DMS153 (cell line): ENCODE measurements around the gene POLR2I.
"Not testable (repeated sequence)": the region's sequence is repeated elsewhere in the genome, so short reads cannot be mapped to it uniquely, and the experiment has no call there.

Experiments
- DNase-seq: peaks from one replicate; lab custom pipeline; 2025; lab: John Stamatoyannopoulos, UW

POLR2I gene

DNA sequence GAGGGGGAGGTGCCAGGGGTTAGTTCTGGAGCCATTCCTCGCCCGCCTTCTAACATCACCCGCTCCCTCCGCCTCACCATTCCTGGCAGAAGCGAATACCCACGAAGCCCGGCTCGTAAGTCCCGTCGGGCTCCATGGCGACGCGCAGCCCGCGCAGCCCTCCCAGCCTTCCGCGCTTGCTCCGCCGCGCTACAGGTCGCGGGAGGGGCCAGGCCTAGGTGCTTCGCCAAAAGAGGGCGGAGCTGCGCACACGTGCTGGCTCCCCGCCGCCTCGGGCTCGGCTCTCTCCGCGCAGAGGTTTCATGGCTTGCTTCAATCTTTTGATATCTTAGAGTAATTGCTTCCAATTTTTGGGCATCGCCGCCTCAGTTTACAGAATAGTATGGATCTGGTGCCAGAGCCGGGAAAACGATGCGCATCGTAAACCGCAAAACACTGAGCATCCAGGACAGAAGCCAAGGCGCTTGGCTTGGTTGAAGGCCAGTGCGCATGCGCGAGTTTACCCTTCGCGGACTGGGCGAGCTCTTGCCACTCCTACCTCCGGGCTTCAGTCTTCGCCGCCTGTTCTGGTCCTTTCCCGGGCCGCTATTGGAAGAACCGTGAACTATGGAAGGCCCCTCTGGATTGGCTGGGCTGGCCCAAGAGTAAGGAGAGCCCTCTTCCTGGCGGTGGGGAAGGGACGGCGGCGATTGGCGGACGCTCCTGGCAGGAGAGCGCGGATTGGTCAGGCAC lies at the start of gene POLR2I:
Gene POLR2I (minus strand): TSS at position 155 of the 732 bp plus-strand sequence. CDS start 19 bp downstream, at position 136.
- DNase-seq = peak; percentile 99

DNA sequence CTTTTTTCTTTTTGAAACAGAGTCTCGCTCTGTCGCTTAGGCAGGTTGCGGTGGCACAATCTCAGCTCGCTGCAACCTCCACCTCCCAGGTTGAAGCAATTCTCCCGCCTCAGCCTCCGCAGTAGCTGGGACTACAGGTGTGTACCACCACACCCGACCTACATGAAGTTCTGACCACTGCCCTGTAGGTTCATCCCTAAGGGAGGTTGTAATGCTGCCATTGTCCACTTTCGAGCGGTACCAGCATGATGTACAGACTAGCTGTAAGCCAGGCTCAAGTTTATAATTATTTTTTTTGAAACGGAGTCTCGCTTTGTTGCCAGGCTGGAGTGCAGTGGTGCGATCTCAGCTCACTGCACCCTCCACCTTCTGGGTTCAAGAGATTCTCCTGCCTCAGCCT lies 49.1 kb upstream of the POLR2I start:
- DNase-seq = no peak

DNA sequence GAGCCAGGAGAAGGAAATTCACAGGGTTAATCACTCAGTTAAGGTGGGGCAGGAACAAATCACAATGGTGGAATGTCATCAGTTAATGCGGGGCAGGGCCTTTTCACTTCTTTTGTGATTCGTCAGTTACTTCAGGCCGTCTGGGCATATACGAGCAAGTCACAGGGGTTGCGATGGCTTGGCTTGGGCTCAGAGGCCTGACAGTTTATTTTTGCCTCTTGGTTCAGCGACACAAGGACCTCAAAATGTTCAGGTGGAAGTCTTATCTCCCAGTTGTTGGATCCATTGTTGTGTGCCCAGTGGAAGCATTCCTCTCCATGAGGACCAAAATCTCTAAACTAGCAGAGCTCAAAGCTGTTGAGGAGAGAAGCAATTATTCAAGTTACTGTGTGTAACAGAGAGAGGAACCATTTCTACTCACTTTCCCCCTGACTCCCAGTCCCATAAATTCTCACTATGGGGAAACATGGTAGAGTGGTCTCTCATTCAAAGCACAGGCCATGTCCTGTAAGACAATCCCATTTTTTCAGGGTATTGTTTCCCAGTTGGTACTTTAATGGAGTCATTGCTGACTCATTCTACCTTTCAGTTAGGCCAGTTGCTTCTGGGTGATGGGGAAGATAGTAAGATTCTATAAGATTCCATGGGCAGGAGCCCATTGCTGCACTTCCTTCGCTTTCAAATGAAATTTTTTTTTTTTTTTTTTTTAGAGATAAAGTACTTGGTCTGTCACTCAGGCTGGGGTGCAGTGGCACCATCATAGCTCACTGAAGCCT lies 46.3 kb upstream of the POLR2I start:
- no peak for DNase-seq

DNA sequence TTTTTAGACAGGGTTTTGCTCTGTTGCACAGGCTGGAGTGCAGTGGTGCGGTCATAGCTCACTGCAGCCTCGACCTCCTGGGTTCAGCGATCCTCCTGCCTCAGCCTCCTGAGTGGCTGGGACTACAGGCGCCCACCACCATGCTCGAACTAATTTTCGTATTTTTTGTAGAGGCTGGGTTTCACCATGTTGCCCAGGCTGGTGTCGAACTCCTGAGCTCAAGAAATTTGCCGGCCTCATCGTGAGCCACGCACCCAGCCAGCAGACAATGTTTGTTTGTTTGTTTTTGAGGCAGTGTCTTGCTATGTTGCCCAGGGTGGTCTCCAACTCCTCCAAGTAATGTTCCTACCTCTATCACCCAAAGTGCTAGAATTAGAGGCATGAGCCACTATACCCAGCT lies 38.5 kb upstream of the POLR2I start:
- DNase-seq = no peak

DNA sequence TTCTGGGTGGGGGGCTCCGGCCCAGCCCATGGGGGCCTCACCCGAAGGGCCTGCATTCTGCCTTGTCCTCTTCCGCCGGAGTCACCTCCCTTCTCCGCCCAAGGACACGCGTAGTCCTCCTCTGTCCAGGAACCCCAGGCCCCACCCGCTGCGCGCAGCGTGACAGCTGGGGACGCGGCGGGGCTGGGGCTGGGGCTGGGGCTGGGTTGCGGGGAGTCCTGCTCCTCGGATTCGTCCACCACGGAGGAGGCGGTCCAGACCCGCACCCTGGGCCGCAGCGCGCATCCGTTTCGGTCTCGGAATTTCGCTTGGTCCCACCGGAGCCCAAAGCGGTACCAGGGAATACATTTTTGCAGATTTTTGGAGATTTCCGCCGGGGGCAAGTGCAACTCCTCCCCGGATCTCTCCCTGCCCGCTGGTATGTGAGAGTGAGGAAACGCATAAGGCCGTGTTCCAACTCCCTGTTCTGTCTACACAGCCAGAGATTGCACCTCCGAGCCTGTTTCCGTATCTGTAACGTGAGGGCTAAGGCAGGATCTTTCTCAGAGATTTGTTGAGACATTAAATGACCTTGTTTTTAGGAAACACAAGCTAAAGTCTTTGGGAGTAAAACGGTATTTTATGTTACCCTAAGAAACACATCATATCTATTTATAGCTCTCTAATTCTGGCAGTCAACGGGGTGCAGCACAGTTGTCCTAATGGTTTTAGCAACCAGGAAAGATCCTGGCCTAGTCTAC lies 37.8 kb upstream of the POLR2I start, which contains the start of gene COX7A1:
Gene COX7A1 (minus strand): TSS at position 96 of the 740 bp plus-strand sequence. CDS start 40 bp downstream, at position 56.
- DNase-seq = no peak

DNA sequence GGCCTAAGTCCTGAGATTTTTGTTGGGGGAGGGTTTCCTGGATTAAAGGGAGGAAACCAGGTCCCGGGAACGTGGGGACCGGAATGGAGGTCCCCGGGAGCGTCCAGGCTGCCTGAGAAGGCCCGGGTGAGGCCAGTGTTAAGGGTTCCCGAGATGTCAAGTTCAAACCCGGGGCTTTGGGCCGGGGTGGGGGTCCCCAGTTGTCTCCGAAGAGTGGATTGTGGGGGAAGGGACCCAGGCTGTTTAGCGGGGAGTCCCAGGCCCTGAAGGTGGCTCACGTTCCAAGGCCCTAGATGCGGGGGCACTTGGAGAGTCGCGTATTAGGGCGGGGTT lies 37.3 kb upstream of the POLR2I start:
- DNase-seq = no peak

DNA sequence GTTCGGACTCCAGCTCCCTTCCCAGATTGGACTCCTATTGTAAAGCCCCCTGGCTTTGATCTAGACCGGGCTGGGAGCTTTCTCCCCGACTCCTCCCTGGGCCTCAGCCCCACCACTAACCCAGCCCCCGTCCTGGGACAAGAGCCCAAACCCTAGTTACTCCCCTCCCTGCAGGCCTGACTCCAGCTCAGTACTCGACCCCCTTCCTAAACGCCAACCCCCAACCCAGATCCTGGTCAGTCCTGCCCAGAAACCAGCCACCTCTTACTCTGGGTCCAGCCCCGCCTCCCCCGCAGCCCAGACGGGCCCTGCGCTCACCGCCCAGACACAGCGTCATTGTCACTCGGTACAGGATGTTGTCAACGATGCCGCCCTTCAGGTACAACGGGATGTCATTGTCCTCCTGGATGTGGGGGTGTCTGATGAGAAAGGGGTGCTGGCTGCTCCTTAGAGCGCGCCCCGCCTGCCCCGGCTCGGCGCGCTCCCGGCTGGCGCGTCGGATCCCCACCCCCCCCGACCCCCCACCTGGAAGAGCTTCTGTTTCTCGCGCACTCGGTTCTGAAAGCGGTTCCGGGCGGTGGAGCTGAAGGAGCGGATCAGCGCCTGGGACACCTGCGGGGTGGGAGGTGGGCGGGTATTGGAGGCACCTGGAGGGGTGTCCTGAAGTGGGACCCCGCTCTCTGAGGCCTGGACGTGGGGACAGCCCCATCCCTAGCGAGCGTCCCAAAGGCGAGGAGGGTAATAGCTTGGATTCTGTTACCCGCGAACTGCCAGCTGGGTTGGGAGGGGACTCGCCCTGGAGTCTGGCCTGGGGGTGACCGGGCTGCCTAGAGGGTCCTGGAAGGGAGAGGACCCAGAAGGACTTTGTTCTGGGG lies 36.7 kb upstream of the POLR2I start:
- no peak for DNase-seq

DNA sequence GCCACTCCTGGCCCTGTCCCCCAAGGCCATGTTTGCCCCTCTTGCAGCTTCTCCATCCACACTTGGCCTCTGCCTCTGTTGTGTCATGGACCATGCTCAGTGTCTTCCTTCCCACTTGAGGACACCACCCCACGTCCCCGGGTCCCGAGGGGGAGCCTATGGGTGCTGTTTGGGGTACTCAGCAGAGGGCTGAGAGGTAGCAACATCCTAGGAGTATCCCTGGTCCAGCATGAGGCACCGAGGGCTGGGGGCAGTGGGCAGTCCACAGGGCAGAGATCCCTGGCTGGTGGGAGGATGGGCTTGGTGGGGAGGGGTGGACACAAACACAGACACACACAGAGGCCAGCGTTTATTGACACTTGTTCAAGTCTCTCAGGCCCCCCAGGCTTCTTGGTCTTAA lies 35.9 kb upstream of the POLR2I start:
- DNase-seq = no peak

DNA sequence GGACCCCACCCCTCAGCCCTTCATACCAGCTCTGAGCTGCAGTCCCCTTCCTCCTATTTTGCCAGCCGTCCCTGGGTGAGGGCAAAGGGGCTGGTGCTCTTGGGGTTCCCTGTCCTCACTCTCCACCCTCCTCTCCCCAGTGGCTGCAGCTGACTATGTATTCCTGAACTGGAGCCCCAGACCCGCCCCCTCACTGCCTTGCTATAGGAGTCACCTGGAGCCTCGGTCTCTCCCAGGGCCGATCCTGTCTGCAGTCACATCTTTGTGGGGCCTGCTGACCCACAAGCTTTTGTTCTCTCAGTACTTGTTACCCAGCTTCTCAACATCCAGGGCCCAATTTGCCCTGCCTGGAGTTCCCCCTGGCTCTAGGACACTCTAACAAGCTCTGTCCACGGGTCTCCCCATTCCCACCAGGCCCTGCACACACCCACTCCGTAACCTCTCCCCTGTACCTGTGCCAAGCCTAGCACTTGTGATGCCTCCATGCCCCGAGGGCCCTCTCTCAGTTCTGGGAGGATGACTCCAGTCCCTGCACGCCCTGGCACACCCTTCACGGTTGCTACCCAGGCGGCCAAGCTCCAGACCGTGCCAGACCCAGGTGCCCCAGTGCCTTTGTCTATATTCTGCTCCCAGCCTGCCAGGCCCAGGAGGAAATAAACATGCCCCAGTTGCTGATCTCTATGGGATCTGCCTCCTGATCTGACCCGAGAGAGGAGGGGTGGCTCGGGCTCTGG lies 35.2 kb upstream of the POLR2I start:
- no peak for DNase-seq

DNA sequence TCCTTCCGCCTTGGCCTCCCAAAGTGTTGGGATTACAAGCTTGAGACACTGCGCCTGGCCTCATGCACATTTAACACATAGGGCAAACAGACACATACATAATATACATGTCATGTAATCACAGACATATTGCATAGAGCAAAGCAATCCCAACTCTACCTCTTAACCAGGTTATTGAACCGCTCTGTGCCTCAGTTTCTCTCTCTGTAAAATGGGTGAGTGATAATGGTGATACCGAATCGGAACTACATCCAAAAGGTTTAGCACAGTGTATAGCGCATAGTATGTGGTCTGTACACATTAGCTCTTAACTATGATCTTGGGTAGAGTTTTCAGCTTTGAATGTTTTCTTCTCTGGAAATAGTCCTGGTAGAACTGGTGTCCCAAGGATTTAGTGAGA lies 29.9 kb upstream of the POLR2I start:
- DNase-seq = no peak

DNA sequence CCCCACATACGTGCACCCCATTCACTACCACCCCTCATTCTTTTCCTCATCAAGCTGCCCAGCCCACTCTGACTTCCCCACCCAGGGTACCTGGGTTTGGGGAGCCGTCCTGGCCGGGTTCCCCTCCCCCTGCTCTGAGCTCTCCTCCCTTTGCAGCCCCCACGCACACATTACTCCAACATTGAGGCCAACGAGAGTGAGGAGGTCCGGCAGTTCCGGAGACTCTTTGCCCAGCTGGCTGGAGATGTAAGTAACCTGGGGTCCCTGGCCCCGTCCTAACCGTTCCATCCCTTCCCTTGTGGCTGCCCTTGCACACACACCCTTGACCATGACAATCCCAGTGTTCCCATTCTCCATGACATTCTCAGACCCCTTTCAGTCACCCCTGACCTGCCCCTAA lies 27.8 kb upstream of the POLR2I start:
- DNase-seq = no peak

DNA sequence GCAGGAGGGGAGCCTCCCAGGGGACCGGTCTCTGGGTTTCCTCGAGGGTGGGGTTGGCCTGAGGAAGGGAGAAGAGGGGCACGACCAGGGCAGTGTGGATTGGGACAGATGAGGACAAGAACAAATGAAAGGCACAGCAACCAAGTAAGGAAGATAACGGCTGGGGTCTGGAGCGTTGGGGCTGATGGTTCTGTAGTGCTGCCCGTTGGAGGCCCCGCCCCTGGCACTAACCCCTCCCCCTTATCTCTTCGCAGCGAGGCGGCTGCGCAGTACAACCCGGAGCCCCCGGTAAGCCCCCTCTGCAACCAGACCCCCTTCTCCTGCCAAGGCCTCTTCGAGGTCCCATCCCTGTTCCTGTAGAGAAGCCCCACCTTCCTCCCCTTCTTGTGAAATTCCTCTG lies 27.4 kb upstream of the POLR2I start:
- DNase-seq = no peak

DNA sequence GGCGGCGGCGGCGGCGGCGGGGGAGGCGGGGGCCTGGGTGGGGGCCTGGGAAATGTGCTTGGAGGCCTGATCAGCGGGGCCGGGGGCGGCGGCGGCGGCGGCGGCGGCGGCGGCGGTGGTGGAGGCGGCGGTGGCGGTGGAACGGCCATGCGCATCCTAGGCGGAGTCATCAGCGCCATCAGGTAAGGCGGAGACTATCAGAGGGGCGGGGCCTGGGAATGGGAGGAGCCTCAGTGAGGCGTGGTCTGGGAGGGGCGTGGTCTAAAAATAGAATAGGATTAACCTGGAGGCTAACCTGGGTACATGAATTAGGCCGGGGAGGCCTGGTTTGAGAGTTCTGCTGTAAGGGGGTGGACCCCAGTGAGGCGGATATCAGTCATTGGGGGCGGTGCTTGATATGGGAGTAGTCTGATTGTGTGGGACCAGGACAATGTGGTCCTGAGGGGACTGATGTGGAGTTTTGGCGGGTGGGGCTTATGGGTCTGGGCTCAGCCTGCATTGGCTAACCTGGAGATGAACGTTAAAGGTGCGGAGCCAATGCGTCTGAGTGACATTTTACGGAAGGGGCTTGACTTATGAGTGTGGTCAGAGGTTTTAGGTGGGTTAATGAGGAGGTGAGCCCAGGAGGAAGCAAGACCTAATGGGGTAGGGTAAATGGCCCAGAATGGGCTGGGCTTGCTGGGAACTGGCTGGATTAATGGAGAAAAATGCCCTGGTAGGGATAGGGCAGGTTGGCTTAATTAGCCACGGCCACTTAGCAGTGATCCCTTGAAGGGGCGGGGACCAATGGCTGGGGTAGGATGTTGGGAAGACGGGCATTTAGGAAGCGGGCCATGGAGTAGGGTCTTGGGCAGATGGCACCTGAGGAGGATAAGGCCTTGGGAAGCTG lies 26.6 kb upstream of the POLR2I start:
- peak; percentile 78 for DNase-seq

DNA sequence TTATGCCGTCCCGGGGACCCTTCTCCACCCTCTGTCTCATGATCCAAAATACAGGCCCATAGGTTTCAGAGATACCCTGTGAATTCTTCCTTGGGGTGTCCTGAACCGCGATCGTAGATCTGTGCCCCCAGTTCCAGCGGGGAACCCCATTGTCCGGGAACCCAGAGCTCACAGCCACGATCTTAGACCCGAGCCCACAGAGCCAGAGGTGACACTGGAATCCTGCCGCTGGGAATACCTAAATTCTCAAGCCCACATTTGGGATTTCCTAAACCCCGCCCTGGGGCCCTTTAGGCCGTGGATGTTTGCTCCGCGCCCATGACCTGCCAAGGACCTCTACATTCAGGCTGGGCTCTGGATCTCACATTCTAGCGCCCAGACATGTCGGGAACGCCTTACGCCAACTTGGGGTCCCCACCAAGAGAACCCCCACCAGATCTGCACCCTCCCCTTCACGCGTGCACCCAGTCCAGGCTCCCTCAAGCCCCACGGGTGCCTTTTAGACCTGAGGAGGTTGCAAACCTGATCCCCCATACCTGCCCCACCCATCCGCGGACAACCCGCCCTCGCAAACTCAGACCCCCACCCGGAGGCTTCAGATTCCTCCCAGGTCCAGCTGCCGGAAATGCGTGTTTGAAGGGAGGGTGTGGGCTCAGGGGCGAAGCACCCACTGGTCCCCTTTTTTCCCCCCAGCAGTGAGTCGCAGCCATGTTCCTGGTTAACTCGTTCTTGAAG lies 25.8 kb upstream of the POLR2I start:
- DNase-seq = peak; percentile 60

DNA sequence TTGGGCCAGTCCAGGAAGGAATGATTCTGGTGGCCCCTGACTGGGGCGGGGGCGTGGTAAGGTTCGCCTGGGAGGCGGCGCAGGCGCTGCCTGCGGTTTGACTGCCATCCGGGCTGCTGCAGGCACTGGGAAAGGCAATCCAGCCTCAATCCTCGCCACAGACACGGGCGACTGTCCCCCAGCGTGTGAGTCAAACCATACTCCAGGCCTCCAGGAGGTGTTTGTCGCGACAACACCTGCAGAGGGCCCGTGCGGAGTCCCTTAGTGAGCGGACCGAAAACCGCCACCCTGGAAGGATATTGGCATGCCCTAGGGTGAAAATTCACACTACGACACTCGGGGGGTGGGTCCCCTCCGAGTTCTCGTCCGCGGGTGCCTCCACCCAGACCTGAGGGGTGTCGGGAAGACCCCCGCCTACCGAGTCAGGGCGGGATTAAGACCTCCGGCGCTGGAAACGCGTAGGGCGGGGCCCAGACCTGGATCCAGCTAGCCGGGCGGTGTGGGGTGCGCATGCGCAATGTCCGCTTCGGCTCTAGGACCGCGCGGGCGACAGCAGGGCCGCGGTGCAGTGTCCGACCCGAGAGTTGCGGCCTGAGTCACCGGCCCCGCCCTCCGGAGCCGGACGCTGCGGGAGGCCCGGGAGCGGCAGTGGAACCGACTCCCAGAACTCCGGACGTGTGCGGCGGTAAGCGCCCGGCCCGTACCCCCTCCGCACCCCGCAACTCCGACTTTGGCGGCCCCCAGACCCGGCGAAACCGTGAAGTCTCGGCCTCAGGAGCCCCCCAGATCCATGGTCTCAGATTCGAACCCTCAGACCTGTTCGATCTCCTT lies 25.0 kb upstream of the POLR2I start, which contains the start of gene CAPNS1:
Gene CAPNS1 (plus strand): TSS at position 594 of the 831 bp plus-strand sequence. CDS start 946 bp downstream, outside the sequence.
- DNase-seq = peak; percentile 87

DNA sequence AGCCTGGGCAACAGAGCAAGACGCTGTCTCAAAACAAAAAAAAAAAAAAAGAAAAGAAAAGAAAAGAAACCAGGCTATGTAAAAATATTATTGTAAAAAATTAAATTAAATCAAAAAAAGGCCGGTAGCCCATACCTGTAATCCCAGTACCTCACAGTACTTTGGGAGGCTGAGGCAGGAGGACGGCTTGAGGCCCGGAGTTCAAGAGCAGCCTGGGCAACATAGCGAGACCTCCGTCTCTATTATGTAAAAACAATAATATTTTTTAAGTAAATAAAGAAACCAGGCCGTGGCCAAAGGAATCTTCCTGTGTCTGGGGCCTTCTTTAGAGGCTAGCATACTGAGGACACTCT lies 24.4 kb upstream of the POLR2I start:
- DNase-seq = no peak

DNA sequence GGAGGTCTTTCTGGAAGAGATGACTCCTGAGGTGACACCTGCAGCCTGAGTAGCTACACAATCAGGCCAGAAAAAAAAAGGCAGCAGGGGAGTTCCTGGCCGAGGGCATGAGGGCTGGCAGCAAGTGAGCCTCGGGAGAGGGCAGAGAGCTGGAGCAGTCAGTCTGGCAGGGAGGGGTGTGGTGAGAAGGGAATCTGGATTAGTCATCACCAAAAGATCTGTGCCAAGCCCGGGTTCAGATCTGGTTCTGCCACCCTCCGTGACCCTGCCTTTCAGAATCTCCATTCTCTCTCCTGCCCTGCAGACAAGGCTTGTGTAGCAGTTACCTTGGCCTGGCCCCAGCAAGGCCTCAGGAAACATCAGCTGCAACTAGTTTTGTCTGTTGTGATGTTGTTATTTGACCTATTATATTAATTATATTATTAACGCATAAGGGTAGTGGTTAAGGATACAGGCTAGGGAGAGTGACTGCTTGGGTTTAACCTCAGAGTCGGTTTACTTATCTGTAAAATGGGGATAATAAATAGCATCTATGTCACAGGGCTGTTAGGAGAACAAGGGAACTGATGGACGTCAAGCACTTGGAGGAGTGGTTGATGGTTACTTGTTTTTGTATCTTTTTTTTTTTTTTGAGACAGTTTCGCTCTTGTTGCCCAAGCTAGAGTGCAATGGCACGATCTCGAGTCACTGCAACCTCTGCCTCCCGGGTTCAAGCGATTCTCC lies 22.4 kb upstream of the POLR2I start:
- peak; percentile 58 for DNase-seq

DNA sequence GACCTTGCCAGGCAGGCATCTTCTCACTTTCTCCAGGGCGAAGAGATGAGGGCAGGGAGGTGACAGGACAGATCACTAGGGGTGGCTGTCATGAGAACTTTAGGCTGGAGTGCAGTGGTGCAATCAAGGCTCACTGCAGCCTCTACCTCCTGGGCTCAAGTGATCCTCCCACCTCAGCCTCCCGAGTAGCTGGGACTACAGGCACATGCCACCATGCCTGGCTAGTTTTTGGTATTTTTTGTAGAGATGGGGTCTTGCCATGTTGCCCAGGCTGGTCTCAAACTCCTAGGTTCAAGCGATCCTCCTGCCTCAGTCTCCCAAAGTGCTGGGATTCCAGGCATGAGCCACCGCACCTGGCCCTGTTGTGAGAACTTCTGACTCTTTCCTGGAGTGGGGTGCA lies 20.2 kb upstream of the POLR2I start:
- not testable (repeated sequence) for DNase-seq
